Skeletal muscle satellite cell (primary cell): ENCODE results near the gene INO80D.
"Not testable (repeated sequence)": the region's sequence is repeated elsewhere in the genome, so short reads cannot be mapped to it uniquely, and the experiment has no call there.

Experiments used
- H3K27me3 ChIP-seq: 2 replicates; pipeline ENCODE4 v1.7.0; 2013; ENCODE audit warnings: low read length; ENCODE audit not compliant: control insufficient read depth, insufficient read depth
- H3K36me3 ChIP-seq: 2 replicates; pipeline ENCODE4 v1.7.0; 2013; ENCODE audit warnings: mild to moderate bottlenecking, control low read depth, low read length; ENCODE audit not compliant: insufficient read depth
- H3K4me1 ChIP-seq: 2 replicates; pipeline ENCODE4 v1.7.0; 2013; ENCODE audit warnings: low read length; ENCODE audit not compliant: control insufficient read depth, insufficient read depth
- H3K4me2 ChIP-seq: 2 replicates; pipeline ENCODE4 v1.7.0; 2013; ENCODE audit warnings: mild to moderate bottlenecking, low read length
- H3K4me3 ChIP-seq: 2 replicates; pipeline ENCODE4 v1.7.0; 2013; ENCODE audit warnings: low read length
- H3K9ac ChIP-seq: 2 replicates; pipeline ENCODE4 v1.7.0; 2013; ENCODE audit warnings: mild to moderate bottlenecking, low read depth, low read length, moderate library complexity
- H3K9me3 ChIP-seq: replicated peaks from 2 replicates; pipeline ENCODE4 v1.7.0; 2013; ENCODE audit warnings: mild to moderate bottlenecking, control low read depth, low read length

The INO80D gene

DNA sequence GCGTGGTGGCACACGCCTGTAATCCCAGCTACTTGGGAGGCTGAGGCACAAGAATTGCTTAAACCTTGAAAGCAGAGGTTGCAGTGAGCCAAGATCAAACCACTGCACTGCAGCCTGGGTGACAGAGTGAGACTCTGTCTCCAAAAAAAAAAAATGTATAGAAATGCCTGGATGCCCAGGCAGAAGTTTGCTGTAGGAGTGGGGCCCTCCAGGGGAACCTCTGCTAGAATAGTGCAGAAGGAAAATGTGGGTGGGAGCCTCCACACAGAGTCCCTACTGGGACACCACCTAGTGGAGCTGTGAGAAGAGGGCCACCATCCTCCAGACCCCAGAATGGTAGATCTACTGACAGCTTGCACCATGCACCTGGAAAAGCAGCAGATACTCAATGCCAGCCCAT, 70.2 kb downstream of the INO80D start:
- not testable (repeated sequence) for H3K4me1 ChIP-seq, H3K9me3 ChIP-seq, H3K27me3 ChIP-seq, H3K9ac ChIP-seq, H3K4me2 ChIP-seq, H3K4me3 ChIP-seq
- H3K36me3 ChIP-seq = peaks cover 36% of the 10 kb centered on the region

DNA sequence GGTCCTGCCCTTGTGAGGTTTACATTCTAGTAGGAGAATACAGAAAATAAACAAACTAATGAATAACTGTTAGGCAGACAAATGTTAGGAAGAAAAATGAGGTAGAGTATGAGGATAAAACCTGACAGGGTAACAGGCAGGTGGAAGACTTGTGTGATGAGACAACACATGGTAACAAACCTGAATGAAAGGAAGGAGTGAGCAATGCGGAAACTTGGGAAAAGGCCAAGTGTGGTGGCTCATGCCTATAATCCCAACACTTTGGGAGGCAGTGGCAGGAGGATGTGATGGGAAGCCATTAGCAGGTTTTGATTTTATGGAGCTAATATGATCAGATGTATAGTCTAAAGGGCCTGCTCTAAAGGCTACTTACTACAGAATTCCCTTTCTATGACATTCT, 74.2 kb downstream of the INO80D start:
- no peaks in the 10 kb centered on the region for H3K4me1 ChIP-seq
- H3K9ac ChIP-seq = no peak overlapping the region
- peaks cover 35% of the 10 kb centered on the region for H3K36me3 ChIP-seq
- no peaks in the 10 kb centered on the region for H3K9me3 ChIP-seq
- no peak overlapping the region for H3K4me3 ChIP-seq
- H3K27me3 ChIP-seq = no peaks in the 10 kb centered on the region
- no peak overlapping the region for H3K4me2 ChIP-seq

DNA sequence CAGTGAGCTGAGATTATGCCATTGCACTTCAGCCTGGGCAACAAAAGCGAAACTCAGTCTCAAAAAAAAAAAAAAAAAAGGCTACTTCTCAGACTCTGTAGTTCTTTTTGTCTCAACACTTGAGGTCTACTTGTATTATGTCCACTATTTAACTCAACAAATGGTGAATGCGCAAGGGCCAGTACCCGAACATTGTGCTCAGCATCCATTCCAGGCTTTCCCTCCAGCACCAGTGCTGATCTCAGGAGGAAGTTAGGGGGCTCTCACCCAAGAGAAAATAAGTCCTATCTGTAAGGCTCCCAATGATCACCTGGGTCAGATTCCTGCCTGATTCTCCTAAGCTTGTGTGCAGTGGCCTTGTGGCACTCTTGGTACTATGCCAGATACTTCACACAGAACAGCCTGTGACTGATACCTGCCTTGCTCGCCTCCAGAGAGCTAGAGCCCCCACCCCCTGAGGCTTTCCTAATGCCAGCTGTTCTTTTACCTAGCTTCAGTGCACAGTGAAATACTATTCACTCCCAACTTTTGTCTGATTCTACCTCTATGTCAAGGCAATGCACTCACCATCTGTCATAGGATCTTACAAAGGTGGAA, 74.9 kb downstream of the INO80D start:
- no peaks in the 10 kb centered on the region for H3K27me3 ChIP-seq
- H3K4me3 ChIP-seq = no peak overlapping the region
- no peaks in the 10 kb centered on the region for H3K9me3 ChIP-seq
- H3K9ac ChIP-seq = no peak overlapping the region
- H3K4me2 ChIP-seq = no peak overlapping the region
- peaks cover 28% of the 10 kb centered on the region for H3K36me3 ChIP-seq
- no peaks in the 10 kb centered on the region for H3K4me1 ChIP-seq

- Histone ChIP-seq H3K36me3 (peaks cover 27% of the 10 kb centered on the region), H3K27me3 (no peaks in the 10 kb centered on the region), H3K4me3 (no peak overlapping the region), H3K4me2 (no peak overlapping the region), H3K9ac (no peak overlapping the region), H3K4me1 (peaks cover 8% of the 10 kb centered on the region), H3K9me3 (no peaks in the 10 kb centered on the region)
Observed at GRCh38 chr2:206004004-206004693, 81.8 kb downstream of the INO80D start.

DNA sequence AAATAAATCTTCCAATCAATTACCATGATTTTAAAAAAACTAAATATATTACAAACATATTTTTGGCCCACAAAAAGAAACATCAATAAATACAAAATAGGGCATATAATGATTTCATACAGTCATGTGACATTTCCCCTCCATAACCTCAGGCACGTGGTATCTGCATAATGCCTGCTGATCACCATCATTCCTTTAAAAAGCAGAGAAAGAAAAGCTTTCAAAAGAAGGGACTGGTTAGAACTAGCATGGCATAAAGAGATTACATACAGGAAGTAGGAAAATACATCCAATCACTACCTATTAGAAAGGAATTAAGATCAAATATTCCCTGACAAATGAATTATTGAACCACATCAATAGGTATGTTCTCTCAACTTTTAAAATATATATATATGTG, 83.5 kb downstream of the INO80D start:
- H3K4me2 ChIP-seq = no peak overlapping the region
- no peaks in the 10 kb centered on the region for H3K9me3 ChIP-seq
- peaks cover 29% of the 10 kb centered on the region for H3K36me3 ChIP-seq
- no peaks in the 10 kb centered on the region for H3K27me3 ChIP-seq
- H3K4me1 ChIP-seq = peaks cover 8% of the 10 kb centered on the region
- no peak overlapping the region for H3K9ac ChIP-seq
- no peak overlapping the region for H3K4me3 ChIP-seq

- H3K27me3 ChIP-seq = no peaks in the 10 kb centered on the region
- no peak overlapping the region for H3K9ac ChIP-seq
- H3K4me1 ChIP-seq = peaks cover 8% of the 10 kb centered on the region
- H3K9me3 ChIP-seq = no peaks in the 10 kb centered on the region
- no peak overlapping the region for H3K4me2 ChIP-seq
- H3K36me3 ChIP-seq = peaks cover 24% of the 10 kb centered on the region
- no peak overlapping the region for H3K4me3 ChIP-seq
Observed at GRCh38 chr2:206001912-206002311, 84.1 kb downstream of the INO80D start.

- H3K4me1 ChIP-seq = peaks cover 8% of the 10 kb centered on the region
- no peak overlapping the region for H3K9ac ChIP-seq
- H3K27me3 ChIP-seq = no peaks in the 10 kb centered on the region
- no peaks in the 10 kb centered on the region for H3K9me3 ChIP-seq
- no peak overlapping the region for H3K4me3 ChIP-seq
- H3K4me2 ChIP-seq = no peak overlapping the region
- peaks cover 22% of the 10 kb centered on the region for H3K36me3 ChIP-seq
Observed at GRCh38 chr2:206000776-206001175, 85.2 kb downstream of the INO80D start.

GRCh38 chr2:205998583-205998982, 87.4 kb downstream of the INO80D start:
- H3K27me3 ChIP-seq = no peaks in the 10 kb centered on the region
- no peak overlapping the region for H3K4me2 ChIP-seq
- H3K9ac ChIP-seq = no peak overlapping the region
- peaks cover 8% of the 10 kb centered on the region for H3K4me1 ChIP-seq
- no peaks in the 10 kb centered on the region for H3K9me3 ChIP-seq
- no peak overlapping the region for H3K4me3 ChIP-seq
- peaks cover 4% of the 10 kb centered on the region for H3K36me3 ChIP-seq

DNA sequence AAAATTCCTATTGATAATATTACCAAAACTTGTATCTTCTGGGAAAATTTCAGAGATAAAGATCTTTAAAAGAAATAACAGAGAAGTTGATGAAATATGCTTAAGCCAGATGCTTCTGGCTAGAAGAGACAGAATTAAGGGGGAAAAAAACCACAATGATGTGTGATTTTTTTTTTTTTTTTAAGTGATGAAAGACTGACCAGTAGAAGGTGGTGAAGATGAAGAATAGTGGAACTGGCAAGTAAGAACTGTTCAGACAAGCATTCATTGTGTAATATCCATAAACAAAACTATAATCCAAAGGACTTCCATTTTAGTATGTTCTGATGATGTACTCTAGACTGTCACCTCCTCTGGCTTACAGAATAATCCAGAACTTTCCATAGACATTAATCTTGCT, 89.8 kb downstream of the INO80D start:
- Histone ChIP-seq H3K4me3 (no peak overlapping the region), H3K36me3 (peaks cover 8% of the 10 kb centered on the region), H3K4me2 (no peak overlapping the region), H3K27me3 (no peaks in the 10 kb centered on the region), H3K9me3 (no peaks in the 10 kb centered on the region), H3K9ac (no peak overlapping the region), H3K4me1 (no peaks in the 10 kb centered on the region)

GRCh38 chr2:205995260-205995659, 90.7 kb downstream of the INO80D start:
- Histone ChIP-seq H3K4me1 (no peaks in the 10 kb centered on the region), H3K9ac (no peak overlapping the region), H3K27me3 (no peaks in the 10 kb centered on the region), H3K36me3 (peaks cover 9% of the 10 kb centered on the region), H3K4me3 (no peak overlapping the region), H3K9me3 (no peaks in the 10 kb centered on the region), H3K4me2 (no peak overlapping the region)

- no peak overlapping the region for H3K4me2 ChIP-seq
- H3K9me3 ChIP-seq = no peaks in the 10 kb centered on the region
- H3K36me3 ChIP-seq = peaks cover 9% of the 10 kb centered on the region
- no peak overlapping the region for H3K9ac ChIP-seq
- no peaks in the 10 kb centered on the region for H3K27me3 ChIP-seq
- H3K4me1 ChIP-seq = no peaks in the 10 kb centered on the region
- H3K4me3 ChIP-seq = no peak overlapping the region
Observed at GRCh38 chr2:205994344-205994743, 91.6 kb downstream of the INO80D start.

DNA sequence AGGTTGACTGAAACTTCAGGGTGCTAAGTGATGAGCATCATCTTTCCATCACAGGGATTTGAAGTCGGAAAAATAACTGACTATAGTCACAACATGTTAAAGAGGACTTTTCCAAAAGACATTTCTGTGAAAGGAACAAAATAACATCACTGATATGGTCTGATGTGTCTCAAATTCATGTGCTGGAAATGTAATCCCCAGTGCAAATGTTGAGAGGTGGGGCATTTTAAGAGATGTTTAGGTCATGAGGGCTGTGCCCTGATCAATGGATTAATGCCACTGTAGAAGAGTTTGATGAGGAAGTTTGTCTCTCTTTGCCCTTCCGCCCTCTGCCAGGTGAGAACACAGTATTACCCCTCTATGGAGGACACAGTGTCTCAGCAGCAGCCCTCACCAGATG, 95.9 kb downstream of the INO80D start:
- Histone ChIP-seq H3K36me3 (peaks cover 5% of the 10 kb centered on the region), H3K4me1 (no peaks in the 10 kb centered on the region), H3K27me3 (no peaks in the 10 kb centered on the region), H3K4me3 (no peak overlapping the region), H3K4me2 (no peak overlapping the region), H3K9me3 (no peaks in the 10 kb centered on the region), H3K9ac (no peak overlapping the region)
